ENCODE measurements around the gene CKS2.

The CKS2 gene

DNA sequence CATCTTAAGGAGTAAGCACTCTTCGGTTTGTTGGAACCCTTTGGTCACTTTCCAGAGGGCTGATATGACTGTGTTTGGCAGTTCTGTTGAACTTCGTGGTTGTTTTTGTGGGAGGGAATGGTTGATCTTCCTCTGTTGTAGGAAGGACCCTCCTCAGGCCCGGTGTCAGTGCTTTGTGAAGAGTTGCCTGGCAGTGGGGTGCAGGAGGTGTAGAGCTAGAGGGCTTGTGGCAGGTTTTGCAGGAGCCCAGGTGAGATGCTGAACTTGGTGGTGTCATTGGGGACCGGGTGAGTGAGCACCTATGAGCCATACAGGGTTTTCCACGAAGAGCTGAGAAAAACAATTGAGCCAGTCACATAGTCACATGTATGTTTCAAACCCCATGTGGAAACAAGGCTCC lies 34.5 kb downstream of the CKS2 start:
- FAIRE-seq (no peak), DNase-seq (ENCODE audit: extremely low spot score, insufficient read length, low read depth) (no peak)

DNA sequence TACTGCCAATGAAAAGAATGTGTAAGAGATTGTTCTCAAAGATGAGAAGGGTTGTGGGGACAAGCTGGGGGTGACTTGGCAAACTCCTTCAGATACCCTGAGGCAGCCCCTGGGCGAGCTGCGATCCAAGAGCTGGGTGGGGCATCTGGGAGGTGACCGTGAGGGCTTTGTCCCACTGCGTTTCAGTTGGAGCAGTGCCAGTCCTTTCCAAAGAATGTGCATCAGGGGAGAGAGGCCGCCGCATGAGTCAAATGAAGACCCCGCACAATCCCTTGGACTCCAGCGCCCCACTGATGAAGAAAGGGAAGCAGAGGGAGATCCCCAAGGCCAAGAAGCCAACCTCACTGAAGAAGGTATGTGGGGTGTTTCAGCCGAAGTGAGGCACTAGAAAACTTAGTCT lies 35.7 kb downstream of the CKS2 start:
- no peak for FAIRE-seq
- DNase-seq (ENCODE audit: extremely low spot score, insufficient read length, low read depth): no peak

DNA sequence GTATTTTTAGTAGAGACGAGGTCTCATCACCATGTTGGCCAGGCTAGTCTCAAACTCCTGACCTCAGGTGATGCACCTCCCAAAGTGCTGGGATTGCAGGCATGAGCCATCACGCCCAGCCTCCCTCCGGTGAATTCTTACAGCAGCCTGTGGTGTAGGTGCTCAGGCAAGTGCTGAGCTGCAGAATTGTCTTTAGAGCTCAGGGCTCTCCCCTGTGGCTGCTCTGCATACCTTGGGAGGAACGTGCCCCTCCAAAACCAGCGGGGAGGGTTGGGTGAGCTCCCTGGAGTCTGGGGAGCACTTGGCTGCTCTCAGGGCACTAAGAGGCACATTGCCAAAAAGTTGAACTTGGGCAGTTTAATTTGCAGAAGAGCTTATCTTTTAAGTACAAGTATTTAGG lies 36.7 kb downstream of the CKS2 start:
- no peak for FAIRE-seq

DNA sequence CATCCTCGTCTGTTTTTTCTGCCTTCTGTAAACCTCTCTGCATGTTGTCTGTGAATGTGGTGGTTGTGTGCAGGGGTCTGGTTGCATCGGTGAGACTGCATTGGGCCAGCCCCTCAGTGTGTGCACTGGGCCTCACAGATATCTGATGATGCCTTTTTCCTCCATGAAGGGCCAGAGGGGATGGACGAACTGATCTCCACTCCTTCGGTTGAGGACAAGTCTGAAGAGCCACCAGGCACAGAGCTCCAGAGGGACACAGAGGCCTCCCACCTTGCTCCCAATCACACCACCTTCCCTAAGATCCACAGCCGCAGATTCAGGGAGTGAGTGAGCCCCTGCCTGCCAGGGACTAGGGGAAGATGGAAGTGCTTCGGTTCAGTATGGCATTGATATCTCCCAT lies 38.6 kb downstream of the CKS2 start:
- FAIRE-seq (no peak), DNase-seq (ENCODE audit: extremely low spot score, insufficient read length, low read depth) (no peak)

More for the DNA sequence above, 36.7 kb downstream of the CKS2 start:
- no peak for DNase-seq (ENCODE audit: extremely low spot score, insufficient read length, low read depth)

DNA sequence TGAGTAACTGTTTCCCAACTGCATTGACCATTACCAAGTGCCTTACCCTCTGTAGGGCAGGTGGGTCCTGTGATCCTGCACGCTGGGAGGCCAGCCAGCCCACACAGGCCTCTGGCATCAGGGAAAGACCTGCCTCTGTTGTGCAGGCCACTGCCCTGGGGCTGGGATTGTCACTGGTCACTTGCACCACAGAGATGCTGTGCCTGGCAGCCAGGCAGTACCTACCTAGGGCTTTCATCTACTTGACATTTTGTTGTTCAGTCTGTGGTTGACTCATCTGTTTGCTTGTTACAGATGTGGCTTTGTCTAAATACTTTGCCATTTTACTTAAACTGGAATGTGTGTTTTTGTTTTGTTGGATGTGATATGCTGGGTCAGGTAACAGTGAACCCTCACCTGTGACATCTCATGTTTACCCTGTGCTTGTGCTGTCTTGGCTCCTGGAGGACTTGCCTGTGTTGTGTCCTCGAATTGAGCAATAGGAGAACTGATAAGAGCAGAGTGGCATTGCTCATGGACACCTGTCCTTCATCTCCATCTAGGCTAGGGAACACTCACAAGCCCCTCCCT lies 40.1 kb downstream of the CKS2 start:
- FAIRE-seq (no peak), DNase-seq (ENCODE audit: extremely low spot score, insufficient read length, low read depth) (no peak)

DNA sequence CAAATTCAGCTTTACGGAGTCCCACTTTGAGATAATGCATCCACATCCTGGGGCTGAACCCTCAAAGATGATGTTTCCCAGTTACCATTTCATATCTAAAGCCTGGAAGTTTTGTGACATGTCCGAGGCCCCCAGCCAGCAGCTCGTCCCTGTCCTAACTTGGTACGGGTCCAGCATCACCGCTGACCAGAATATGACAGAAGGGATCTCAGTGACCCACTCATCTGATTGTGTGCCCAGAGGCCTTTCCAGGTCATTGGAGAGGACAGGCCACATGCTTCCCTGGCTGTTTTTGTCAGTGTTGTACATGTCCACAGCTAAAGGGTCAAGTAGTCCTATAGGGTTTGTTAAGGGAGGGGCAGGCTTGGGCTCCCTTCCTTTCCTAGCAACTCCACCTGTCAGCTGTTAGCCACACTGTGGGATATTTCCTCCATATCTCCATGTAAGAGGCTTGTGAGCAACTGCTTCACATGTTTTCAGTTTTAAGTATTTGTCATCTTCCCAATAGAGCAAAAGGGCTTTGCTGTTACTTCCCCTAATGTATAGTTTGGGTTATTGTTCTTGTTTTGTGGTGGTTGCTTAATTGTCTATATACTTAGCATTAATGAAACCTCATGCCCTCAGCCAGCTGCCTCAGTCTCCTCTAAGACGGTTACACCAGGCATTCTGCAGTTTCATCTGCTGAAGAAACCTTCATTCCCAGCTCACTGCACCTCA lies 40.7 kb downstream of the CKS2 start:
- DNase-seq (ENCODE audit: extremely low spot score, insufficient read length, low read depth) (no peak), FAIRE-seq (no peak)

DNA sequence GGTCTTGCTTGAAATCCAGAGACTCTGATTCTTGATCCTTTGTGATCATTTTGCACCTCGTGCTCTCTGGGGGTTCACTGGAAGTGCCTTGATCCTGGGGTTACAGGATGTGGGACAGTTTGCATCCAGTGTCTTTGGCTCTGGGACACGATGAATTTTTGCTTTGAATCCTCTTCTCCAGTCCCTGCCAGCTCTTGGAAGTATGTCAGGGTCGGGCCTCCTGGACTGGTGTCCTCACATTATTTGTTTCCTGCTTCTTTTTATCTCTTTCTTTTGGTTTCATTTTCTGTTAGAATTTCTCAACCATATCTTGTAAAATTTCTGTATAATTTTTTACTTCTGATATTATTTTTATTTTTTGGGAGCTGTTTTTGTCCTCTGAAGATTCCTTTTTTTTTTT lies 41.5 kb downstream of the CKS2 start:
- no peak for FAIRE-seq

DNA sequence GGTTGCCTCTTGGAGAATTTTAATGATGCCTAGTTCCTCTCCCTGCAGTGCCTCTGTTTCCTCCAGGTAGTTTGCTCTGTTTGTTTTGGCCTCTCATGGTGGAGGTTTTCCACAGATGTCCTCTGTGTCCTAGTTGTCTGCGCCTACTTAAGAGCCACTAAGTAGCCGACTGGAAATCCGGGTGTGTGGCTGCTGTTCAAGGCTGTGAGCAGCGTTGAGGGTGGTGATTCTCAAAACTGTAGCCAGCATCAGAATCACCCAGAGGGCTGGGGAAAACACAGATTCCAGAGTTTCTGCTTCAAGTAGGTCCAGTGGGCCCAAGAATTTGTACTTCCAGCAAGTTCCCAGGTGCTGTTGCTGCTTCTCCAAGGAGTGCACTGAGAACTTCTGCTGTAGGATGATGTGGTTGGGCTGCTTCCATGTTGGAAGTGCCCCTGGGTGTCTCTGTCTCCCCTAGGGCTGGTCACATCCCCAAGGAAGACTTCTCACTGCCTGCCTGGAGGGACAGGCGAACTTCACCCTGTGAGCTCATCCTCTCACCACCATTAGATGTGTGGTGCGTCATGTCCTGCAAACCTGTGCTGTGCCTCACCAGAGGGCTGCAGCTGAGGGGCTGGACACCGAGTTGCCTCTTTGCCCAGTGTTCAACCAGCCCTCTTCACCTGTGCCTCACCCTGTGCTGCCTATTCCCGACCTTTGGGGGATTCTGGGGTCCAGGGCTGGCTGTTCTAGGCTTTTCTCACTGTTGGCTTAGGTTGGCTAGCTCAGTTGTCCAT lies 42.1 kb downstream of the CKS2 start:
- DNase-seq (ENCODE audit: extremely low spot score, insufficient read length, low read depth): no peak
- FAIRE-seq: no peak

More for the DNA sequence above, 41.5 kb downstream of the CKS2 start:
- DNase-seq (ENCODE audit: extremely low spot score, insufficient read length, low read depth): no peak

DNA sequence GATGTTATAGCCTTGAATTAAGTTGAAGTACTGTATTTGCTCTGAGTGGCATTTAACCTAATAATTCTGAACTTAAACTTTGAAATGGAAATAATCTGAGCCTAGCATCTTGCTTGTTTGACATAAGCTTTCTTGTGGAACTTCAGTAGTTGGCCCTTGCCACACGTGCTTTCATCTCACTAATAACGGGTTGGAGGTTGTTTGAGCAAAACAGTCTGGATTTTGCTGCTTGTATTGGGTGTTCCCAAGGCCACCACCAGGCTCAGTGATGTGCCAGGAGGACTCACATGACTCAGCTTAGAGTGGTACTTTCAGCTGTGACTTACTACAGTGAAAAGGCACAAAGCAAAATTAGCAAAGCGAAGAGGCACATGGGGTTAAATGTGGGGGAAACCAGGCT lies 43.0 kb downstream of the CKS2 start:
- DNase-seq (ENCODE audit: extremely low spot score, insufficient read length, low read depth) (no peak), FAIRE-seq (no peak)

DNA sequence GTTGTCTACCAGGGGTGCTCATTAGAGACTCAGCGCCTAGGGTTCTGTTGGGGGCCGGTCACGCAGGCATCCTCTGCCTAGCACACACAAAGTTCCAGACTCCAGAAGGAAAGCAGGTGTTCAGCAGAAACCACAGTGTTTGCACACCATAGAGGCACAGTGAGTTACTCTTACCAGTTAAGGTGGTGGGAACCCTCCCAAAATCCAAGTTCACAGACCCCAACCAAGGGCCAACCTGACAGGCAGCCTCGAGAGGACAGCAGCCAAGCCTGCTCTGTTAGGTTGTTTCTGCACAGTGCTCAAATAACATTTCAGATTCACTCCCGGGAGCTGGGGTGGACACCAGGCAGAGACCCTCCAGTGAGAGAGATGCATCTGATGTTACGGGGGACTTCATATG lies 43.5 kb downstream of the CKS2 start:
- FAIRE-seq (no peak), DNase-seq (ENCODE audit: extremely low spot score, insufficient read length, low read depth) (no peak)

DNA sequence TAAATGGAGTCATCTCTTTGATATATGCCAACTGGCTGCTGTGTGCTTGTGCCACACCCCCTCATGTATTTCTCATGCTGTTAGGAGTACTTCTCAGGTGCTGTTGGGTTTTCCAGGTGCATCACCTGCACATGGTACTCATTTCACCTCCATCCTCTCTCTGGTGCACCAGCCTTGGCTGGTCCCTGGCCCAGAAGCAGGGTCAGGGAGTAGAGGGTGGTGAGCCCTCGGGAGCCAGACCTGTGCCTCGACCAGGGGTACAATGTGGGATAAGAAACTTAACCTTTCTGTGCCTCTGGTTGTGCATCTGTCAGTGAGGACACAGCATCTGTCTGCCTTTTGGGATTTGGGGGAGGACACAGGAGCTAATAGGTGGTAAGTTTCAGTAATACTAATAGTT lies 45.8 kb downstream of the CKS2 start:
- DNase-seq (ENCODE audit: extremely low spot score, insufficient read length, low read depth): no peak
- FAIRE-seq: no peak

DNA sequence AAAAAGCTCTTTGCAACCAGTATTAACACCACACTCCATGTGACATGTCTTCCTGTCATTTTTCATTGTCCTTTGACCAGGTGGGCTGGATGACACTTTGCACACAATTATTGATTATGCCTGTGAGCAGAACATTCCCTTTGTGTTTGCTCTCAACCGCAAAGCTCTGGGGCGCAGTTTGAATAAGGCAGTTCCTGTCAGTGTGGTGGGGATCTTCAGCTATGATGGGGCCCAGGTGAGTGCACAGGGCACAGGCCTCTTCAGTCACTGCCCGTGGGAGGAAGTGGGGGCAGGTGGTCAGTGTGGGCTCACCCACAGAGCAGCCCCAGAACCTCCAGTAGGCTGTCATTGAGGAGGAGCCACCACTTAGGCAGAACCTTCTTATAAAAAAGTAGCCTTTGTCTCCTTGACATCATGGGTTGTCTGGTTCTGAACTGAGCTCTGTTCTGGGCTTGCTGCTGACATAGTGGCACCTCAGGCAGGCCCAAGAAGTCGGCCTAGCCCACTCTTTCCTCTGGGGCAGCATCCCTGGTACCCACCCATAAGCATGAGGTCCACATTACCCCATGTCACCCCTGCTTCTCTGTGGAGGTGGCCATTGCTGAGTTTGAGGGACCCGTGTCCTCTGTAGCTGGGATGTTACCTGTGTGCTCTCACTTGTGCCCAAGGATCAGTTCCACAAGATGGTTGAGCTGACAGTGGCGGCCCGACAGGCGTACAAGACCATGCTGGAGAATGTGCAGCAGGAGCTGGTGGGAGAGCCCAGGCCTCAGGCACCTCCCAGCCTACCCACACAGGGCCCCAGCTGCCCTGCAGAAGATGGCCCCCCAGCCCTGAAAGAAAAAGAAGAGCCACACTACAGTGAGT lies 46.6 kb downstream of the CKS2 start:
- FAIRE-seq (no peak), DNase-seq (ENCODE audit: extremely low spot score, insufficient read length, low read depth) (no peak)

DNA sequence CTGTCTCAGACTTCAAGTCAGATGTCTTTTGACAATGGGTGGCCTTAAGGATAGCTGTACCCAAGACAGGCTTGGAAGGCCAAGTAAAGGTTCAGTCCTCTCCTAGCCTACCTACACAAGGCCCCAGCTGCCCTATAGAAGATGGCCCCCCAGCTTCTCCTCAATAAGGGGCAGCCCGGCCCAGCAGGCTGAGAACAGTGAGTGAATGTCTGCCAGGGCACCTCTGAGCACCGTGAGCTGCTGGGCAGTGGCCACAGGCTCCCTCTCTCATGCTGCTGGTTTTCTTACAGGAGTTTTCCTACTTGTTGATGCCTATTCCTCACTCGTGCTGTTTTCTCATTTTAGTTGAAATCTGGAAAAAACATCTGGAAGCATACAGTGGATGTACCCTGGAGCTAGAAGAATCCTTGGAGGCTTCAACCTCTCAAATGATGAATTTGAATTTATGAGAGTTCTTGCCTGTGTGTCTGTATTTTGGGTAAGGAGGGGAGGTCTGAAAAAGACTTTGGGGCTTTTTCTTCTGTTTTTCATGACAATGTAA lies 47.5 kb downstream of the CKS2 start:
- FAIRE-seq: no peak
- DNase-seq (ENCODE audit: extremely low spot score, insufficient read length, low read depth): no peak

DNA sequence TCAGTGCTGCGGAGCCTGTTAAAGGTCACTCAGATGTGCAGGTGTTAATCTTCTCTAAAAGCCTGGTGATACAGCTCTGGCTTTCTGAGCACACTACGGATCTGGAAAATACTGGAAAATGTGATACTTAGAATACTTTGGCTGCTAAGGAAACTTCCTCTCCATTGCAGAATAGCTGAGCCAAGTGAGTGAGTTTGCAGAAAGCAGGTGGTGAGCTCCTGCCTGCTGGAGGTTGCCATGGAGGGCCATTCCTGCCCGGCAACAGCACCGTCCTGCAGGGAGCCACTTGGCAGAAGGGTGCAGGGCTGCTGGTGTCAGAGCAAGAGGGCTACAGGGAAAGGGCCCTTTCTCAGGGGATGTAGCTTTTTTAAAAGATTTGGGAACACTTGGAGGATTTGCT lies 48.0 kb downstream of the CKS2 start:
- FAIRE-seq: no peak
- no peak for DNase-seq (ENCODE audit: extremely low spot score, insufficient read length, low read depth)

DNA sequence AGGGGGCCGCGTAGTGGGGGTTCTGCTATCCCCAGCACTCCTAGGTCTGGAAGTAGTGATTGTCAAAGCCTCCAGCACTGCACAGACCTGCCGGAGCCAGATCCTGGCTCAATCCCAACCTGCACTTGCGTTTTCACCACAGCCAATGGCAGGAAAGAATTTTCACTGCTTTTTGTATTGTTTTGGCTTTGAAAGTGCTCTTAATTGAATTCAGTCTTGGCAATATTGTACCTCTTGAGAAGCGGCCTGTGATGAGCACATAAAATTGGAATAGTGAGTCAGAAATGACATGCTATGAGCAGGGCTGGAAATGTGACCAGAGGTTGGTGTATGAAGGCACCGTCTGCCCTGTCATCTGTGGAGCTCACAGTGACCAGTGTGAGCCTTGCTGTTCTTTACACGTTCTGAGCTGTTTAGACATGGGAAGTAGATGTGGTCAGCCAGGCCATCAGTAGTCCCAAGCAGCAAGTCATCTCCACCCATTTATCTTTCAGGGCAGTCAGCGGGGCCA lies 48.8 kb downstream of the CKS2 start:
- FAIRE-seq (no peak), DNase-seq (ENCODE audit: extremely low spot score, insufficient read length, low read depth) (no peak)

DNA sequence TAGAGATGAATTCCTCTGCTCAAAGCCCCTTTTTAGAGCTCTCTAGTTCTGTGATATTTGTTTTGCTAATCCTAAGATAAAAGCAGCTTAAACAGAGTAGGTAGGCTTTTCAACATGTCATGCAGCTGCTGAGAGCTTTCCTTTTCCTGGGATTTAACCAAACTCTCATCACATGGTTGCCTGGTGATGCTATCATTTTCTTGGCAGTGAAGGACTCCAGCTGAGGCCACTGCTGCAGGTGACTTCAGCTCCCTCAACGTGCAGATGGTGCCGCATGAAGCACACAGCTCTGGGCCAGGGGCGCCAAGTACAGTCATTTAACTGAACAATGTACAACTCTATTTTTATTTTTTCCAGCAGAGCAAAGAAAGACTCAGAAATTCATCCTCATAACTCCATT lies 49.5 kb downstream of the CKS2 start:
- no peak for FAIRE-seq
- DNase-seq (ENCODE audit: extremely low spot score, insufficient read length, low read depth): no peak

DNA sequence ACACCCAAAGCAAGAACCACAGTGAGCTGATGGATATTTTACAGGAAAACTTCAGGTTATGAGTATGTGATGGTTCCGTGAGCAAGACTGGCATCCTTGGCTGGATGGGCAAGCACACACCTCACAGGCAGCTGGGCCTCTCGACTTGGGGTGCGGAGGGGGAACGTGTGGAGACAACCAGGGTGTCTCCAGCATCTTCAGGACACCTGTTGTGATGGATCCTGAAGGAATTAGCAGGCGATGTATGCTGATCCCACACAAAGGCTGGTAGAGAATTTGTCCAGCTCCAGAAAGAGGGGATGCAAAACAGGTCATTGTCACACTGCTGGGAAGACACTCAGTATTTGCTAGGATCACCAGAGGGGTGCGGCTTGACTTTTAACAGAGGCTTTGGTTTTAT lies 50.0 kb downstream of the CKS2 start:
- DNase-seq (ENCODE audit: extremely low spot score, insufficient read length, low read depth): no peak
- FAIRE-seq: no peak

DNA sequence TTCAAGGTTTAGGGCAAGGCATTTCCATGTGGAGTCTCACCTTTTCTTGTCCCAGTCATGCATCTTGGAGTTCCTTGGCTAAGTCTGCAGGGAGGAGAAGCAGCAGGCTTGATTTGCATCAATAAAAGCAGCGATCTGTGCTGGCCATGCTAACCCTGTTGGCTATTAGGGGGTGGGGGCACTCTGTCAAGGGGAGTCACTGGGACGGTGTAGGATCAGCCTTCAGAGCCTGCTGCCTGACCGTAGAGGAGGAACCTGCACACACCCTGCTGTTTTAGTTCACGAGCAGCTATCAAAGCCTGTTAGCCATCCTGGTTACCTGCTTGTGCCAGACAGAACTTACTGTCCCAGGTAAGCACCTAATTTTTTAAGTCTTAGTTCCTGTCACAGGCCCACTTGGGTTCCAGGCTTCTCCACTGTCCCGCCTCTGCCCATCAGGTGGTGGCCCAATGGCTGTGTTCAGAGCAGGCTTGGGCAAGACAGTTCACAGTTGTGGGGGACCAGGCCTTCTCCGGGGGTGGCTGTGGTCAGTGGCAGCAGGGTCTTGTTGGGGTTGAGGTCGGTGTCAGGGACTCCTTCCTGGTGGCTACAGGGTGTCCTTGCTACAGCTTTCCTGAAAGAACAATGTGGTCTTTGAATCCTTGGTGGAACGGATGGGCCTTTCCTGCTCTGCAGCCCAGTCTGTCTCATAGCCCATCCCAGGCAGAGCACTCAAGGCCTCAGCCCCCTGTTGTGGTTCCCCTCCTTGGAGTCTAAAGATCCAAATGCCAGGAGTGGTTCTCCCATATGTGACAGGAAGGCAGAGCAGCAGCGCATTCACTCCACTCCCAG lies 51.0 kb downstream of the CKS2 start:
- DNase-seq (ENCODE audit: extremely low spot score, insufficient read length, low read depth) (no peak), FAIRE-seq (no peak)

DNA sequence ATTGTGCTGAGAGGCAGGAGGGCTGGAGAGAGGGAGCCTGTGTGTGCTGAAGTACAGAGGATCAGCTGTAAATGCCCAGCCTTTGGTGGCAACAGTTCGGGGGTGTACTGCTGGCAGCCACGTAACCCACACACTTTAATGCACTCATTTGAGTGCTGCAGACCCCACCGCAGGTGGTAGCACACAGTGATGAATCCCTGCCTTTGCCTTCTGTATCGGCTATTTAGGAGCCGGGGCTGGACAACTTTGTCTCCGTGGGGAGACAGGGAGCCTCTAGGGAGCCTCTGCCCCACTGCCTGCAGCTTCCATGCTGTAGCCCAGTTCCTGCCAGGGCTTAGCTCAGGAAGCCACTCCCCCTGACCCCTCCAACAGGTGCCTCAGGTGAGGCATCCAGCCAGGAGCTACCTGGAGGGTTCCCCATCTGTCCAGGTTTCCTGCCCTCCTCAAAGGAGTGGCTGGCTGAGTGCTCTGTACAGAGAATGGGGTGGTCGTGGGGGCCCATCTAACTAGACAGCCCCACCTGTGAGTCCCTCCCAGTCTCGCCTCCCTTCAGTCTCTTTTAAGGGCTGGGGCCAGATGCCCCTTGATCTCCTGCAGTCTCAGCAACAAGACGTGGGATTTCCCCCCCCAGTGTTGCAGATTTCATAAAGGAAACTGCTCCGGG lies 51.8 kb downstream of the CKS2 start:
- no peak for DNase-seq (ENCODE audit: extremely low spot score, insufficient read length, low read depth)
- FAIRE-seq: no peak

Measured in GM18507 (cell line).